GM12878 (cell line): ENCODE measurements around the gene SBNO2. TPM values are rescaled to one million over a fixed set of nuclear protein-coding genes. Genes with fewer than 3 reads are reported as not detected.

ENCODE experiments used
- ATAC-seq: fragments of 200-7000 bp; cut with Tn5 transposase; 3 replicates; pipeline ENCODE4 v1.9.1; 2020; ENCODE audit warnings: mild to moderate bottlenecking, moderate library complexity
- BruUV-seq: library from RNA; stranded (reverse); fragments of 400-500 nt; replicated peaks from 2 replicates; lab custom pipeline; 2021; lab: Mats Ljungman, UMichigan
- CTCF ChIA-PET: fragments of 300-600 bp; sonication (Branson Sonifier 250); formaldehyde crosslinking; extraction: SDS; loops from one replicate; lab custom pipeline; 2021; ENCODE audit warnings: inconsistent platforms; lab: Yijun Ruan, JAX
- POLR2A ChIA-PET: fragments of 350-600 bp; formaldehyde crosslinking; extraction: SDS; loops from one replicate; lab custom pipeline; 2021; ENCODE audit warnings: inconsistent platforms; lab: Charles Lee
- RAD21 ChIA-PET: fragments of 300-600 bp; sonication (Branson Sonifier 250); formaldehyde crosslinking; loops from one replicate; lab custom pipeline; 2023; ENCODE audit warnings: antibody characterized with exemption; ENCODE audit not compliant: unreplicated experiment; lab: Charles Lee
- SMC1A ChIA-PET: fragments of 300-600 bp; sonication (Branson Sonifier 250); formaldehyde crosslinking; loops from one replicate; lab custom pipeline; 2023; ENCODE audit not compliant: unreplicated experiment, uncharacterized antibody; lab: Charles Lee
- DNase-seq: peaks from one replicate; pipeline ENCODE4 v3.0.0-alpha.2; 2011; ENCODE audit warnings: low read depth, low spot score
- FAIRE-seq: peaks from 3 replicates; lab custom pipeline; 2011; peaks lifted over from hg19 to GRCh38; lab: Jason Lieb, UNC
- H2AFZ ChIP-seq: 2 replicates; pipeline ENCODE4 v1.6.0; 2011; ENCODE audit warnings: low read depth, low read length, control low read depth; ENCODE audit not compliant: control insufficient read depth
- H3K27ac ChIP-seq: 2 replicates; pipeline ENCODE4 v1.5.1; 2011; ENCODE audit warnings: control low read depth; ENCODE audit not compliant: control insufficient read depth, insufficient read depth
- H3K27me3 ChIP-seq, 2 experiments: replicated peaks in 1 of 2; 2 replicates each; pipeline versions ENCODE4 v1.6.0 to v1.6.1; 2011; ENCODE audit warnings: low read length in 1 of 2; ENCODE audit not compliant: control insufficient read depth in 2 of 2, insufficient read depth in 2 of 2
- H3K36me3 ChIP-seq, 2 experiments: 2 replicates each; pipeline ENCODE4 v1.5.1; 2011; ENCODE audit warnings: low read length in 1 of 2; ENCODE audit not compliant: control insufficient read depth in 2 of 2, insufficient read depth in 2 of 2
- H3K4me1 ChIP-seq: 2 replicates; pipeline ENCODE4 v1.6.1; 2011; ENCODE audit warnings: mild to moderate bottlenecking, low read length, moderate library complexity, mixed read lengths; ENCODE audit not compliant: control insufficient read depth, insufficient read depth
- H3K4me2 ChIP-seq: 2 replicates; pipeline ENCODE4 v1.6.0; 2011; ENCODE audit warnings: control low read depth; ENCODE audit not compliant: control insufficient read depth, insufficient read depth
- H3K4me3 ChIP-seq: fragments of 200-600 bp; sonication (generic); 2 replicates; pipeline ENCODE4 v1.5.1; 2016
- H3K79me2 ChIP-seq: 2 replicates; pipeline ENCODE4 v1.6.0; 2011; ENCODE audit warnings: low read length; ENCODE audit not compliant: control insufficient read depth, insufficient read depth
- H3K9ac ChIP-seq: 2 replicates; pipeline ENCODE4 v1.8.0; 2011; ENCODE audit warnings: low read length, control low read depth, mixed read lengths; ENCODE audit not compliant: control insufficient read depth, insufficient read depth
- H3K9me3 ChIP-seq: replicated peaks from 3 replicates; pipeline ENCODE4 v1.5.1; 2011; ENCODE audit warnings: mild to moderate bottlenecking, low read length; ENCODE audit not compliant: control insufficient read depth, insufficient read depth
- H4K20me1 ChIP-seq: 2 replicates; pipeline ENCODE4 v1.6.0; 2011; ENCODE audit not compliant: control insufficient read depth, insufficient read depth
- ASH2L ChIP-seq: fragments of 300-600, 200-600 bp; sonication (generic); IDR thresholded peaks from 2 replicates; pipeline ENCODE4 v1.6.1; 2017; ENCODE audit warnings: low read depth, mild to moderate bottlenecking, borderline replicate concordance
- CREB1 ChIP-seq: IDR thresholded peaks from 2 replicates; pipeline ENCODE4 v1.6.1; 2012; ENCODE audit warnings: low read depth, mild to moderate bottlenecking, inconsistent platforms
- EP300 ChIP-seq, 2 experiments: fragments of 150-350 bp in 1 of 2; IDR thresholded peaks; 2 replicates each; pipeline ENCODE4 v1.6.1; 2011 to 2012; ENCODE audit warnings: low read depth in 2 of 2, low read length in 2 of 2, borderline replicate concordance in 1 of 2, improper control_type of control experiment in 1 of 2, inconsistent platforms in 1 of 2; ENCODE audit not compliant: control insufficient read depth in 1 of 2
- ESRRA ChIP-seq: IDR thresholded peaks from 2 replicates; pipeline ENCODE4 v1.6.1; 2012; ENCODE audit warnings: mild to moderate bottlenecking, low read length, improper control_type of control experiment
- HDGF ChIP-seq: fragments of 450-650 bp; IDR thresholded peaks from 2 replicates; pipeline ENCODE4 v1.6.1; 2016; ENCODE audit warnings: antibody characterized with exemption
- NR2C1 ChIP-seq: fragments of 450-650 bp; IDR thresholded peaks from 2 replicates; pipeline ENCODE4 v1.6.1; 2017; ENCODE audit warnings: antibody characterized with exemption, mild to moderate bottlenecking, moderate library complexity
- PAX5 ChIP-seq: IDR thresholded peaks from 2 replicates; pipeline ENCODE4 v1.6.1; 2011; ENCODE audit warnings: low read depth, low read length, borderline replicate concordance
- PRDM15 ChIP-seq: fragments of 450-650 bp; formaldehyde crosslinking; IDR thresholded peaks from 2 replicates; pipeline ENCODE4 v1.4.0; 2020; ENCODE audit warnings: mild to moderate bottlenecking, moderate library complexity
- SREBF1 ChIP-seq: IDR thresholded peaks from 2 replicates; pipeline ENCODE4 v1.6.1; 2012; ENCODE audit warnings: mild to moderate bottlenecking, low read length
- TCF12 ChIP-seq: IDR thresholded peaks from 2 replicates; pipeline ENCODE4 v1.6.1; 2011; ENCODE audit warnings: low read depth, mild to moderate bottlenecking, low read length
- TCF3 ChIP-seq: IDR thresholded peaks from 2 replicates; pipeline ENCODE4 v1.6.1; 2012; ENCODE audit warnings: low read depth, mild to moderate bottlenecking, low read length, borderline replicate concordance; ENCODE audit not compliant: insufficient read depth
- WGBS: methylation state at CpG from one replicate; pipeline ENCODE4 v1.1.6; 2016; ENCODE audit warnings: low lambda C conversion rate; ENCODE audit not compliant: insufficient replicate concordance, insufficient coverage; ENCODE audit errors: missing lambda C conversion rate; 5-methylcytosine and 5-hydroxymethylcytosine counted together
- in situ Hi-C: fragments of 300-500 bp; cut with MboI; formaldehyde crosslinking; loops from 9 replicates; pipeline ENCODE4 v1.14.3; 2018; ENCODE audit warnings: mixed read lengths
- intact Hi-C: fragments of 100-400 bp; cut with micrococcal nuclease; formaldehyde crosslinking; loops from one replicate; pipeline ENCODE4 v1.14.2; 2022; ENCODE audit not compliant: unreplicated experiment
- polyA plus RNA-seq, 11 experiments: library from polyadenylated mRNA; depleted of rRNA in 4 of 11; unstranded in 6 of 11; stranded (reverse) in 5 of 11; fragments of >200 nt; fragmentation: Nextera tagmentation in 4 of 11; fragmentation: Illumina TruSeq in 1 of 11; extraction: Ambion mirVana in 4 of 11; extraction: Trizol in 1 of 11; gene quantifications; 1 replicate in 1 of 11; 2 replicates in 10 of 11; pipeline versions ENCODE4 v1.2.1 to v1.2.3, GENCODE V29; 2011 to 2016; ENCODE audit warnings: inconsistent platforms in 2 of 11, missing spikeins in 2 of 11, low read depth in 1 of 11
- total RNA-seq, 4 experiments: library from RNA; depleted of rRNA in 3 of 4; stranded (reverse); fragments of >200 nt in 3 of 4; fragmentation: Illumina TruSeq in 1 of 4; extraction: Trizol in 1 of 4; gene quantifications; 2 replicates each; pipeline versions ENCODE4 v1.2.1 to v1.2.3, GENCODE V29; 2013 to 2021
- TF ChIP-seq, protein P1 (sequence below): fragments of 150-350 bp; IDR thresholded peaks from 2 replicates; pipeline ENCODE4 v1.6.1; 2016; ENCODE audit warnings: low read depth, low read length
- TF ChIP-seq, protein P2 (sequence below): IDR thresholded peaks from 2 replicates; pipeline ENCODE4 v1.6.1; 2012; ENCODE audit warnings: low read length, inconsistent platforms

Gene SBNO2
- total and polyA plus RNA-seq, 10 of the 15 experiments (the other 5 are each of a cell fraction or from before 2014, with no cell fraction given), result 0.08 to 44.6 (median 5.4) TPM

- 87% methylated on average over 25 of the region's 29 CpGs for WGBS
- Histone ChIP-seq H3K4me2 (no peak overlapping the region), H4K20me1 (no peaks in the 10 kb centered on the region; the same call in none of the 2 replicates), H3K79me2 (no peaks in the 10 kb centered on the region; the same call in 1 of the 2 replicates), H2AFZ (no peak overlapping the region), H3K27ac (no peak overlapping the region), H3K27me3 (no peaks in the 10 kb centered on the region), H3K4me3 (no peak overlapping the region), H3K9ac (no peak overlapping the region), H3K4me1 (no peaks in the 10 kb centered on the region), H3K36me3 (peaks cover 4 to 14% of the 10 kb centered on the region in 2 experiments; a peak in 3 of 4 replicates), H3K9me3 (no peaks in the 10 kb centered on the region)
- no TSS peak for BruUV-seq
- intact Hi-C loops, result no loop called here
- FAIRE-seq, result no peak
- no peak for DNase-seq
- POLR2A ChIA-PET, result interaction anchor here (0.5 kb wide), 1 partner anchor 1261 kb away, joined by 3 read pairs; no protein-coding TSS in a partner anchor
- SMC1A ChIA-PET, result no interaction called here
- no peak; the same call in 2 of the 3 replicates for ATAC-seq
- in situ Hi-C loops, result no loop called here
- CTCF ChIA-PET, result no interaction called here
- RAD21 ChIA-PET, result interaction anchor here (0.8 kb wide), 1 partner anchor 42 kb away, joined by 5 read pairs; no protein-coding TSS in a partner anchor
- TF ChIP-seq TCF12, result no peak
- no peak for TF ChIP-seq CREB1
- no peak for TF ChIP-seq ASH2L
- no peak for TF ChIP-seq NR2C1
- no peak for TF ChIP-seq PRDM15 (CRISPR knock-in tag)
- TF ChIP-seq, protein P1, sequence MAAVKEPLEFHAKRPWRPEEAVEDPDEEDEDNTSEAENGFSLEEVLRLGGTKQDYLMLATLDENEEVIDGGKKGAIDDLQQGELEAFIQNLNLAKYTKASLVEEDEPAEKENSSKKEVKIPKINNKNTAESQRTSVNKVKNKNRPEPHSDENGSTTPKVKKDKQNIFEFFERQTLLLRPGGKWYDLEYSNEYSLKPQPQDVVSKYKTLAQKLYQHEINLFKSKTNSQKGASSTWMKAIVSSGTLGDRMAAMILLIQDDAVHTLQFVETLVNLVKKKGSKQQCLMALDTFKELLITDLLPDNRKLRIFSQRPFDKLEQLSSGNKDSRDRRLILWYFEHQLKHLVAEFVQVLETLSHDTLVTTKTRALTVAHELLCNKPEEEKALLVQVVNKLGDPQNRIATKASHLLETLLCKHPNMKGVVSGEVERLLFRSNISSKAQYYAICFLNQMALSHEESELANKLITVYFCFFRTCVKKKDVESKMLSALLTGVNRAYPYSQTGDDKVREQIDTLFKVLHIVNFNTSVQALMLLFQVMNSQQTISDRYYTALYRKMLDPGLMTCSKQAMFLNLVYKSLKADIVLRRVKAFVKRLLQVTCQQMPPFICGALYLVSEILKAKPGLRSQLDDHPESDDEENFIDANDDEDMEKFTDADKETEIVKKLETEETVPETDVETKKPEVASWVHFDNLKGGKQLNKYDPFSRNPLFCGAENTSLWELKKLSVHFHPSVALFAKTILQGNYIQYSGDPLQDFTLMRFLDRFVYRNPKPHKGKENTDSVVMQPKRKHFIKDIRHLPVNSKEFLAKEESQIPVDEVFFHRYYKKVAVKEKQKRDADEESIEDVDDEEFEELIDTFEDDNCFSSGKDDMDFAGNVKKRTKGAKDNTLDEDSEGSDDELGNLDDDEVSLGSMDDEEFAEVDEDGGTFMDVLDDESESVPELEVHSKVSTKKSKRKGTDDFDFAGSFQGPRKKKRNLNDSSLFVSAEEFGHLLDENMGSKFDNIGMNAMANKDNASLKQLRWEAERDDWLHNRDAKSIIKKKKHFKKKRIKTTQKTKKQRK, result no peak
- TF ChIP-seq, protein P2, sequence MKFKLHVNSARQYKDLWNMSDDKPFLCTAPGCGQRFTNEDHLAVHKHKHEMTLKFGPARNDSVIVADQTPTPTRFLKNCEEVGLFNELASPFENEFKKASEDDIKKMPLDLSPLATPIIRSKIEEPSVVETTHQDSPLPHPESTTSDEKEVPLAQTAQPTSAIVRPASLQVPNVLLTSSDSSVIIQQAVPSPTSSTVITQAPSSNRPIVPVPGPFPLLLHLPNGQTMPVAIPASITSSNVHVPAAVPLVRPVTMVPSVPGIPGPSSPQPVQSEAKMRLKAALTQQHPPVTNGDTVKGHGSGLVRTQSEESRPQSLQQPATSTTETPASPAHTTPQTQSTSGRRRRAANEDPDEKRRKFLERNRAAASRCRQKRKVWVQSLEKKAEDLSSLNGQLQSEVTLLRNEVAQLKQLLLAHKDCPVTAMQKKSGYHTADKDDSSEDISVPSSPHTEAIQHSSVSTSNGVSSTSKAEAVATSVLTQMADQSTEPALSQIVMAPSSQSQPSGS, result no peak
- no peak for TF ChIP-seq TCF3
- no peak for TF ChIP-seq HDGF
- TF ChIP-seq SREBF1, result no peak
- TF ChIP-seq PAX5, result no peak
- no peak for TF ChIP-seq ESRRA
- TF ChIP-seq EP300 (IDR thresholded peaks at IDR 0.05; ENCODE audit: borderline replicate concordance in 1 of 2, control insufficient read depth in 1 of 2, low read depth in 2 of 2, low read length in 2 of 2), result no peak
Observed at GRCh38 chr19:1155352-1156304, 18.4 kb downstream of the SBNO2 start.
